Activated CD8-positive, alpha-beta memory T cell treated with anti-CD3 and anti-CD28 coated beads for 24 hours (primary cell): ENCODE results near the gene CFH.
"Not testable (repeated sequence)": the region's sequence is repeated elsewhere in the genome, so short reads cannot be mapped to it uniquely, and the experiment has no call there.

Experiments
- DNase-seq: peaks from one replicate; pipeline ENCODE4 v3.0.0-alpha.2; 2020

The CFH gene

GRCh38 chr1:196669051-196669450 is 17.2 kb downstream of the CFH start:
- DNase-seq: no peak

- no peak for DNase-seq
Observed at GRCh38 chr1:196669693-196670092, 17.9 kb downstream of the CFH start.

- DNase-seq: no peak
Observed at GRCh38 chr1:196674908-196675307, 23.1 kb downstream of the CFH start.

- DNase-seq: no peak
Observed at GRCh38 chr1:196677781-196678509, 26.1 kb downstream of the CFH start.

GRCh38 chr1:196678510-196678884 is 26.7 kb downstream of the CFH start:
- DNase-seq: no peak

- DNase-seq: no peak
Observed at GRCh38 chr1:196680107-196680506, 28.3 kb downstream of the CFH start.

GRCh38 chr1:196684476-196684875 is 32.6 kb downstream of the CFH start:
- DNase-seq: no peak

- DNase-seq: no peak
Observed at GRCh38 chr1:196685506-196685905, 33.7 kb downstream of the CFH start.

- DNase-seq: no peak
Observed at GRCh38 chr1:196689001-196689400, 37.2 kb downstream of the CFH start.

GRCh38 chr1:196690582-196690981 is 38.7 kb downstream of the CFH start:
- DNase-seq: no peak

- DNase-seq: no peak
Observed at GRCh38 chr1:196698993-196699392, 47.1 kb downstream of the CFH start.

- no peak for DNase-seq
Observed at GRCh38 chr1:196701144-196701543, 49.3 kb downstream of the CFH start.

GRCh38 chr1:196709892-196710291 is 58.0 kb downstream of the CFH start:
- not testable (repeated sequence) for DNase-seq

GRCh38 chr1:196717868-196718267 is 66.0 kb downstream of the CFH start:
- DNase-seq: no peak

- DNase-seq: peak; percentile 63
Observed at GRCh38 chr1:196723325-196724185, 71.7 kb downstream of the CFH start.

GRCh38 chr1:196732526-196732925 is 80.7 kb downstream of the CFH start:
- DNase-seq: no peak

- DNase-seq: no peak
Observed at GRCh38 chr1:196733091-196733970, 81.5 kb downstream of the CFH start.

GRCh38 chr1:196734006-196734405 is 82.2 kb downstream of the CFH start:
- DNase-seq: no peak

- DNase-seq: no peak
Observed at GRCh38 chr1:196734460-196734859, 82.6 kb downstream of the CFH start.

- DNase-seq: no peak
Observed at GRCh38 chr1:196738730-196739129, 86.9 kb downstream of the CFH start.

- DNase-seq: not testable (repeated sequence)
Observed at GRCh38 chr1:196743244-196743643, 91.4 kb downstream of the CFH start.

- not testable (repeated sequence) for DNase-seq
Observed at GRCh38 chr1:196765019-196765740, 113.3 kb downstream of the CFH start.

GRCh38 chr1:196769823-196770222 is 118.0 kb downstream of the CFH start:
- not testable (repeated sequence) for DNase-seq
